Osteoblast (primary cell): ENCODE measurements around the gene GRIN2A. TPM values are rescaled to one million over a fixed set of nuclear protein-coding genes. Genes with fewer than 3 reads are reported as not detected.

Experiments used
- DNase-seq: peaks from one replicate; pipeline ENCODE4 v3.0.0; 2011; ENCODE audit warnings: low spot score, mixed read lengths; ENCODE audit not compliant: insufficient read length; ENCODE audit errors: missing footprints
- H2AFZ ChIP-seq: 2 replicates; pipeline ENCODE4 v1.6.0; 2011; ENCODE audit warnings: mild to moderate bottlenecking, low read length
- H3K27ac ChIP-seq: 2 replicates; pipeline ENCODE4 v1.5.1; 2011; ENCODE audit warnings: mild to moderate bottlenecking, low read depth, low read length, moderate library complexity
- H3K27me3 ChIP-seq: 2 replicates; pipeline ENCODE4 v1.6.0; 2012; ENCODE audit warnings: mild to moderate bottlenecking, control low read depth, inconsistent platforms, low read length, moderate library complexity; ENCODE audit not compliant: insufficient read depth
- H3K36me3 ChIP-seq: 2 replicates; pipeline ENCODE4 v1.5.1; 2011; ENCODE audit warnings: mild to moderate bottlenecking, low read length, control low read depth, moderate library complexity; ENCODE audit not compliant: insufficient read depth
- H3K4me1 ChIP-seq: 2 replicates; pipeline ENCODE4 v1.5.1; 2011; ENCODE audit warnings: mild to moderate bottlenecking, low read length, control low read depth, moderate library complexity; ENCODE audit not compliant: insufficient read depth
- H3K4me2 ChIP-seq: 2 replicates; pipeline ENCODE4 v1.6.0; 2011; ENCODE audit warnings: mild to moderate bottlenecking, low read length; ENCODE audit not compliant: insufficient read depth
- H3K4me3 ChIP-seq: fragments of 200-600 bp; sonication (generic); 3 replicates; pipeline ENCODE4 v1.5.1; 2012; ENCODE audit warnings: mild to moderate bottlenecking, low read length, inconsistent platforms; ENCODE audit not compliant: insufficient read depth
- H3K79me2 ChIP-seq: 2 replicates; pipeline ENCODE4 v1.6.0; 2012; ENCODE audit warnings: mild to moderate bottlenecking, low read length, control low read depth, inconsistent platforms; ENCODE audit not compliant: insufficient read depth
- H3K9me3 ChIP-seq: 2 replicates; pipeline ENCODE4 v1.5.1; 2011; ENCODE audit warnings: low read depth, low read length, control low read depth
- H4K20me1 ChIP-seq: 2 replicates; pipeline ENCODE4 v1.6.0; 2012; ENCODE audit warnings: mild to moderate bottlenecking, low read length, control low read depth; ENCODE audit not compliant: insufficient read depth
- CTCF ChIP-seq: IDR thresholded peaks from 2 replicates; pipeline ENCODE4 v1.5.1; 2011; ENCODE audit warnings: mild to moderate bottlenecking, low read depth, low read length, moderate library complexity; ENCODE audit errors: extremely low read depth
- total RNA-seq: library from RNA; depleted of rRNA; stranded (reverse); fragments of >200 nt; gene quantifications from 2 replicates; pipeline ENCODE4 v1.2.3, GENCODE V29; 2012

The GRIN2A gene
- total RNA-seq, 1 donor, result 0.72 TPM

GRCh38 chr16:9763505-9763904 is 418.7 kb downstream of the GRIN2A start:
- no peak for DNase-seq
- Histone ChIP-seq H3K79me2 (no peaks in the 10 kb centered on the region), H3K4me3 (no peak overlapping the region), H2AFZ (no peak overlapping the region), H4K20me1 (no peaks in the 10 kb centered on the region), H3K9me3 (no peaks in the 10 kb centered on the region), H3K4me2 (no peak overlapping the region), H3K36me3 (no peaks in the 10 kb centered on the region), H3K27ac (no peak overlapping the region), H3K4me1 (no peaks in the 10 kb centered on the region), H3K27me3 (no peaks in the 10 kb centered on the region)
- TF ChIP-seq CTCF, result no peak

- no peaks in the 10 kb centered on the region for H3K27me3 ChIP-seq
- H2AFZ ChIP-seq, result no peak overlapping the region
- H4K20me1 ChIP-seq, result no peaks in the 10 kb centered on the region
- no peak overlapping the region for H3K4me3 ChIP-seq
- H3K79me2 ChIP-seq, result no peaks in the 10 kb centered on the region
- H3K4me1 ChIP-seq, result no peaks in the 10 kb centered on the region
- no peak overlapping the region for H3K4me2 ChIP-seq
- H3K36me3 ChIP-seq, result no peaks in the 10 kb centered on the region
- no peak for DNase-seq
- H3K27ac ChIP-seq, result no peak overlapping the region
- no peak for TF ChIP-seq CTCF
- H3K9me3 ChIP-seq, result no peaks in the 10 kb centered on the region
These were observed 420.4 kb downstream of the GRIN2A start for GRCh38 chr16:9761870-9762269.

GRCh38 chr16:9757687-9758086 is 424.5 kb downstream of the GRIN2A start:
- no peaks in the 10 kb centered on the region for H3K4me1 ChIP-seq
- H3K4me3 ChIP-seq, result no peak overlapping the region
- H2AFZ ChIP-seq, result no peak overlapping the region
- H3K4me2 ChIP-seq, result no peak overlapping the region
- H3K27me3 ChIP-seq, result no peaks in the 10 kb centered on the region
- no peak for DNase-seq
- no peaks in the 10 kb centered on the region for H4K20me1 ChIP-seq
- H3K27ac ChIP-seq, result no peak overlapping the region
- TF ChIP-seq CTCF, result no peak
- no peaks in the 10 kb centered on the region for H3K9me3 ChIP-seq
- H3K36me3 ChIP-seq, result no peaks in the 10 kb centered on the region
- no peaks in the 10 kb centered on the region for H3K79me2 ChIP-seq

- no peaks in the 10 kb centered on the region for H3K79me2 ChIP-seq
- H3K4me1 ChIP-seq, result no peaks in the 10 kb centered on the region
- H3K4me2 ChIP-seq, result no peak overlapping the region
- no peak overlapping the region for H3K4me3 ChIP-seq
- no peak for DNase-seq
- no peaks in the 10 kb centered on the region for H3K9me3 ChIP-seq
- no peak overlapping the region for H2AFZ ChIP-seq
- no peaks in the 10 kb centered on the region for H4K20me1 ChIP-seq
- no peaks in the 10 kb centered on the region for H3K27me3 ChIP-seq
- no peak overlapping the region for H3K27ac ChIP-seq
- no peak for TF ChIP-seq CTCF
- H3K36me3 ChIP-seq, result no peaks in the 10 kb centered on the region
These were observed 425.8 kb downstream of the GRIN2A start for GRCh38 chr16:9756434-9756833.
